Mucosa of gallbladder (tissue), 1 donor: ENCODE measurements around the gene TNFSF8. TPM values are rescaled to one million over a fixed set of nuclear protein-coding genes. Genes with fewer than 3 reads are reported as not detected.

Source experiments
- DNase-seq: peaks from one replicate; pipeline ENCODE4 v3.0.0-alpha.2; 2020; ENCODE audit warnings: low spot score
- total RNA-seq: library from RNA; stranded (reverse); gene quantifications from one replicate; pipeline ENCODE4 v1.2.1, GENCODE V29; 2021
- donor health status: DM: no; HTN: no; CAD: no.

TNFSF8 gene
- total RNA-seq, 1 donor from 2014 or later: 2.8 TPM

GRCh38 chr9:114936581-114936980 is 6.2 kb upstream of the TNFSF8 start:
- no peak for DNase-seq

DNA sequence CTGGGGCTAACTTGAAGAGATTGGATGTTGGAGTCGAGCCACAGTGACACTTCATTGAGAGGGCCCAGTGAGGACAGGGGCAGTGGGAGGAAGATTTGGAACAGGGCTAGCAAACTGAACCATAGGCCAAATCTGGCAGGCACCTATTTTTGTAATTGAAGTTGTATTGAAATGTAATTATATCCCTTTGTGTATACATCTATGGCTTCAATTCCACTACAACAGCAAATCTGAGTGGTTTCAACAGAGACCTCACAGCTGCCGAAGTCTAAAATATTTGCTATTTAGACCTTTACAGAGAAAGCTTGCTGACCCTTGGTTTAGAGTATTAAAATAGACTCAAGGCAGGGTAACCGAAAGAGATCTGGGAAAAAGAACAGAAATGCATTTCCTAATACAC is 4.7 kb upstream of the TNFSF8 start:
- no peak for DNase-seq

- no peak for DNase-seq
These were observed 2.1 kb upstream of the TNFSF8 start for GRCh38 chr9:114932502-114932901.

- DNase-seq: no peak
These were observed 1.0 kb upstream of the TNFSF8 start for GRCh38 chr9:114931407-114931806.

DNA sequence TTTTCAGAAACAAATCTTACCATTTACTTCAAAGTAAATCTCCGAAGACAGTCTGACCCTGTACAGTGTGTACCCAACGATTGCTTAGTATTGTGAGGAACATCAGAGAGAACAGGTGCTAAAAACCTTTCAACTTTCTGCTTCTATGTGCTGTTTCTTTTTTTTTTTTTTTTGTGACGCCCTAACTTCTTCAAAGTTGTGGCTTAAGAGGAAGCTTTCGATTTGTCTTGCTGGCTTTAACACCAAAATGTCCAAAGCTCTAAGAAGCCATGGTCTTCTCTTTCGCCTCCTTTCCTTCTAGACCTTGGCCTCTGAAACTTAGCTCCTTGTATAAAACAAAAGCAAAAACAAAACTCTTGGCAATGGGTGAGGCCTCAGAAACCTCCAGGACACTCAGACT is 1.2 kb downstream of the TNFSF8 start:
- DNase-seq: no peak

DNA sequence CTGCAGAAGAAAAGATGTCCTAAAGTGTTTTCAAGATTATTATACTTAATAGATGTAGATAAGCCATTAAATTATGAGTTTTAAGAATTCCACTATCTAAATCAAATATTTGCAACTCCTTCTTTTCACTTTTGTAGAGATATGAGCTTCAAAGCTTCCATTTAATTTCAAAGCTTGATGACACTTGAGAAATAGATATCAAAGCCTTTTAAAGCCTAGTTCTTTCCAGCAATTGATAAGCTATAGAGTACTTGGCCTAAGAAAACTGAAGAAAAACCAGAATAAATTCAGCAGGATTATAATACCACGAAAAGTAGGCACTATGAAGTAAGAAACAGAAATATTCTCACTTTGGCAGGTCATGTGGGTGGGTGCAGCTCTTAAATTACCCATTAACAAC is 1.7 kb downstream of the TNFSF8 start:
- no peak for DNase-seq

DNA sequence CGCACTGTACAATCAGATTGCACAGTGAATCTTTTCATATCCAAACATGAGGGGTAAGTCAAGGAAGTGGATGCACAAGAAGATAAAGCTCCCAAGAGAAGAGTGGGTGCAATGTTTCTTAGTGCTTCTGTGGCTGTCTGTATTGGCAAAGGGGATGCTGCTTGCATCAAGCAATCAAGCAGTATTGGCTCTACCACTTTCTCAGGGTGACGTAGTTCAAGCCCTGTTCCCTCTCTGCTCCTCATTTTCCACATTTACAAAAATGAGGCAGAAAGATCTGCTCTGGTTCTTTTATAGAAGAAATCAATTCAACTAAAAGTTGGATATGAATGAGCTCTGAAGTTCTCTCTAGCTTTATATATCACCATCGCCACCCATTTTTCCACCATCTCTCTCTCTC is 2.3 kb downstream of the TNFSF8 start:
- DNase-seq: no peak

GRCh38 chr9:114925672-114926071 is 4.7 kb downstream of the TNFSF8 start:
- DNase-seq: no peak

- DNase-seq: no peak
These were observed 5.4 kb downstream of the TNFSF8 start for GRCh38 chr9:114925039-114925438.

DNA sequence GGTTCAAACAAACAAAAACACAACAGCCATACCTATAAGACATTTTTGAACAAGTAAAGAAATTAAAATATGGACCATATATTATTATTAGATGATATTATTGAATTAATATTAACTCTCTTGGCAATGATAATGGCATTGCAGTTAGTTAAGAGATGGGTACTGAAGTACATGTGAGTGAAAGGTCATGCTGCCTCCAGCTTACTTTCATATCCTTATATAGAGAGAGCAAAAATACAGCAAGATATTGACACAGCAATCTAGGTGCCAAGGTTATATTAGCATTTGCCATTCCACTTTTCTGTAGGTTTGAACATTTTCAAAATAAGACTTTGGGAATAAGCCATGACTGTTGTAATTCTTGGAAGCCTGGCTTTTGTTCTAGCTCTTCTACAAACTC is 6.1 kb downstream of the TNFSF8 start:
- DNase-seq: no peak

DNA sequence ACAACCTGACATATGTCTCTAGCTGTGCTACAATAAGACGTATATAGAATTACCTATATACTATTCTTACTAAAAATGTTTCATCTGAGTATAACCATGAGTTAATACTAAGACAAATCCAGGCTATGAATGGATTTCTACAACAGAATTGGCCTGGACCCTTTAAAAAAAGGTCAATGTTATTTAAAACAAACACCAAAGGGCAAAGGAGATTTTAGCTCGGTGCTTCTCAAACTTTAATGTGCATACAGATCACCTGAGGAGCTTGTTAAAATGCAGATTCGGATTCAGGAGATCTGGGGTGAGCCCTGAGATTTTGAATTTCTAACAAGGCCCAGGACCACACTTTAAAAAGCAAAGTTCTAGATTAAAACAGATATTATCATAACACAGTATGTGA is 6.5 kb downstream of the TNFSF8 start:
- DNase-seq: no peak

DNA sequence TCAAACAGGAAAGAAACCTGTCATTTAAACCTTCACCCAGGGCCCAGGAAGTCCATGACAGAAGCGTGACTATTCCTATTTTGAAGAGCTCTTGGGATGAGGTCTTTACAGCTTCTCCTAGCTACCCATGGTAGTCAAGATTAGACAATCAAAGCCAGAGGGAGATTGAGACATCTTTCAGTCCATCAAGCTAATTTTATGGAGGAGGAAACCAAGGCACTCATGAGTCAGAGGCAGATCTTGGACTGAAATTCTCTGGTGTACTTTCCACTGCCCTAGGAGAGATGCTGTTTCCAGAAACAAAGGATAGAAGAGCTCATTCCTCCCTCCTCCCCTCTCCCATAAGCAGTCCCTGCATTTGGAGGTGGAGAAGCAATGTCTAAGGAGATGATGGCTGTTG is 9.2 kb downstream of the TNFSF8 start:
- DNase-seq: no peak

DNA sequence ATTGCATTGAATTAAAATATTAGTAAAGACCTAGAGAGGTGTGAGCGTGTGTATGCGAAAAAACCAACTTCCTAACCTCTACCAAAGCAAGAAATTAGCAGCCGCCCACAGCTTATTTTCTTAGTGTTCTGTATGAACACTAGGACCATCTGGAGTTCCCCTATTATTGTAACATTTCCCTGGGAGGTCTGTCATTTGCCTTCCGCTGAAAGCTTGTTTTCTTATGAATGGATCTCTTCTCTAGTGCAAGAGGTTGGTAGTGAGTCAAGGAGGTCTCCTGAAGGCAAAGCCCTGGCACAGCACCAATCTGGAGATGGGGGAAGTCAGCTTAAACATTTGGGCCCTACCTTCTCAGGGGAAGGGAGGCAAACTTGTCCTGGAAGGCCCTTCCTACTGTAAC is 10.8 kb downstream of the TNFSF8 start:
- DNase-seq: no peak

GRCh38 chr9:114916481-114916880 is 13.9 kb downstream of the TNFSF8 start:
- DNase-seq: no peak

DNA sequence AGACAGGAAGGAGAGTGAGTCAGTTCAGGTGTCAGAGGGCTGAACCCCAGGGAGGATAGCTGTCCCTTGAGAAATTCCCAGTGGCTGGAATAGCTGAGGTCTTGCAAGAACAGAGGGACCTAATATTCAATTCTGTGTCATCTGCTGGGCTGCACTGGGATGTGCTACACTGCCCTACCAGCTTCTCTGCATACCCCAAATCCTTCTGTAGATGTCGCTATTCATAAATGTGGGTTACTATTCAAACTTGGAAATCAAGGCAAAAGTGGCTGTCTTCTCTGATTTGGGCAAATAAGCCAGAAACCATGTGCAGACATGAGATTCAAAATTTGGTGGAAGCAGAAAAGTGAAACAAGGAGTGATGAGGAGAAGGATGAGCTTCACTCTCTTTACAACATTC is 16.3 kb downstream of the TNFSF8 start:
- no peak for DNase-seq

DNA sequence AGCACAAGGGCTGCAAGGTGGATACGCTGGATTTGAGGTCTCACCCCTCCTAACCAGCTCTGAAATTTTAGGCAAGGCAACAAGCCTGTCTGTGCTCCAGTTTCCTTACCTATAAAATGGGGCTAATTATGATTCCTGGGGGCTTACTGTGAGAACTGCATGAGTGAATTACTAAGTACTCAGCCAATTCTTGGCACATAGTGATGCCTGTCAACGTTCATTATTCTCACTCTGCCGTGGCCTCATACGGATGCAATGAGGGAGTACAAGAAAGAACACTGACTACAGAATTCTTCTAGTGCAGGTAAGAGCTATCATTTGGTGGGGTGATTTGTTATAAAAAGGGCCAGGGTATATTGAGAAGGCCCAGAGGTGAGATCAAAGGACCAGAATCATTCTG is 16.7 kb downstream of the TNFSF8 start:
- no peak for DNase-seq

GRCh38 chr9:114913217-114913616 is 17.2 kb downstream of the TNFSF8 start:
- DNase-seq: no peak

DNA sequence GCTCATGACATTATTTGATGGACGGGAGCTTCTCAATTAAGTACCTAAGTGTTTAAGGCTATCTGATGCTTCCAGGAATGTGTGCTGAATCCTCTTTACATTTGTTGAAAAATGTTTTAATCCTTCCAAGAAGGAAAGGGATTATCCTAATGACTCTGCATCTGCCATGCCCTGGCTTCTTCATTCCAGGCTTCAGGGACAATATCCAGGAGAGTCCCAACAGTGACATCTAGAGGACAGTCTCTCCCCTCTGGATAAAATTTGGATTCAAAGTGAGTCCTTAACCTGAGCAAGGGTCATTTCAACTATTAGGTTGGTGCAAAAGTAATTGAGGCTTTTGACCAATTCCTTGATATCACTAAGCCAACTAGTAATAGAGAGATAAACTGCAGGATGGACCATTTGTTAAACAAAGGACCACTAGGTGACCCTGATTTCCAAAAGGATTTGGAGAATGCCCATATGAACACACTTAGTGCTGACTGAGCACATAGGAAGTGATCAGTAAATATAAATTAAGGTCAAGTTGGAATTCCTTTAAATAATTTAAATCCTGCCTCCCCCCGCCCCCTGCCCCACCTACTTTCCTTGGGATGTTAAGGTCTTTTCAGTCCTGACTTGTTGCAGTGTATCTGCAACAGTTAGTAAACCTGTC is 19.1 kb downstream of the TNFSF8 start:
- peak; percentile 25 for DNase-seq

DNA sequence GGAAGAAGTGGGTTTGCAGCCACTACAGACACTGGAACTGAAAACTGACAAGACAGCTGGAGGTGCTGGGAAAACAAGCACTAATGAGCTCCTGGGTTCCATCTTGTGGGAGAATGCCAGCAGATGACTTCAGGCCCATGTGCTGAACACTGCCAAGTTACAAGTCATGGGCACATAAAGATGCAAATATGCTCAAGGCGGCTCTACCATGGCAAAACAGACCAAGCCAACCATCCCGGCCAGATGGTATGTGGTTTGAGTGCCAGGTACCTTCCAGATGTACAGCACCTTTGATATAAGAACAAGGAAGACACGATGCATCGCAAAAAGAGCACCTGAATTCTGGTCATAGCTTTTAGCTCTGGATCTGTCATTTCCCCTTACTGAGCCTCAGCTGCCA is 19.9 kb downstream of the TNFSF8 start:
- no peak for DNase-seq

- no peak for DNase-seq
These were observed 20.7 kb downstream of the TNFSF8 start for GRCh38 chr9:114909661-114910060.

DNA sequence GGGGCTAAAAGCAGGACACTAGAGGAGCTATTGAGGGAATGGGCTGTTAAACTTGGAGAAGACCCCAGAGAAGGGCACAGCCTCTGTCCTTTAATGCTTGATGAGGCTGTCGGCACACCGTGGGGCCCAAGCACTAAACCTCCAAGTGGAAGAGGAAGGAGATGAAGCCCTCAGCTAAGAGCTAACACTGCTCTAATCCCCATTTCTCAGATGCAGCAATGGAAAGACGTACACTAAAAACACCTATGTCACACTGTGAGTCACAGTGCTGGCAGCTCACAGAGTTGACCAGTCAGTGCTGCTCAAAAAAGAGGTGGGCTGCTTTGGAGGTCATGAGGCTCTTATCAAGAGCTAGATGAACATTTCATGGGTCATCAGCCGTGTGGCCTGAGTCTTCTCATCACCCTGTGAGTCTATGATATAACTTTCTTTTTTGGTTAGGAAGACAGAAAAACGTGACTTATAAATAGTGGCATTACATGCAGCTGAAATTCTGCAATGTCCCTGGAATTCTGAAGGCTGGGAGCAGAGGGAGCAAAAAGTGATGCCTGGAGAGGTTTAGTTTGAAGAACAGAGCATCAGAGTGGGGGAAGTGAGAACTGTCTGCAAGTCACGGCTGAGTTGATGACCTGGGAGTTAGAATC is 21.5 kb downstream of the TNFSF8 start:
- DNase-seq: no peak

- no peak for DNase-seq
These were observed 22.2 kb downstream of the TNFSF8 start for GRCh38 chr9:114908104-114908622.

- no peak for DNase-seq
These were observed 23.3 kb downstream of the TNFSF8 start for GRCh38 chr9:114906922-114907571.
